ENCODE results near the gene DOCK10.

DNA sequence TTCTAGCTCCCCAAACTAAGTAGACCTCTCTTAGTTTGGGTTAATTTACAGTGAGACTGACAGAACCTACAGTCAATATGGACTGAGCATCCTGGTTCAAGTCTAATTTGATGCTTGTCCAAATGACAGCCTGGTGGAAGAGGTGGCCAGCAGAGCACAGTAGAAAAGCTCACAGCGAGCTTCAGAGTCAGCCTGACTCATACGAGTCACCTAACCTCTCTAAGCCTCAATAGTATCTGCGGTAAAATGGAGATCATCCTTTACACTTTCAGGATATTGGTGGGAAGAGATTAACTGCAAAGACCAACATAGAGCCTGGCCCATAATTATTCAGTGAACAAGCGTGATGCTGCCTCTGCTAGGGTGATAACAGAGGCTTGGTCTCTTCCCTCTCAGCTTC, 54.5 kb downstream of the DOCK10 start:
- TF ChIP-seq FOXM1 (IDR thresholded peaks at IDR 0.05; ENCODE audit: borderline replicate concordance, low read depth) (no peak), TEAD4 (IDR thresholded peaks at IDR 0.05) (no peak), EP300 (IDR thresholded peaks at IDR 0.05; ENCODE audit: borderline replicate concordance) (no peak), YY1 (IDR thresholded peaks at IDR 0.05; ENCODE audit: low read depth) (no peak), NFIC (IDR thresholded peaks at IDR 0.05) (no peak), TCF12 (IDR thresholded peaks at IDR 0.05; ENCODE audit: low read depth) (no peak), REST (IDR thresholded peaks at IDR 0.05; ENCODE audit: low read depth) (no peak), RAD21 (IDR thresholded peaks at IDR 0.05; ENCODE audit: low read depth) (no peak), CEBPB (IDR thresholded peaks at IDR 0.05) (no peak), TAF1 (IDR thresholded peaks at IDR 0.05; ENCODE audit: low read depth) (no peak), CREB1 (IDR thresholded peaks at IDR 0.05; ENCODE audit: low read depth) (no peak), USF1 (IDR thresholded peaks at IDR 0.05) (no peak), EGR1 (IDR thresholded peaks at IDR 0.05) (no peak)
- TF ChIP-seq, protein P1, sequence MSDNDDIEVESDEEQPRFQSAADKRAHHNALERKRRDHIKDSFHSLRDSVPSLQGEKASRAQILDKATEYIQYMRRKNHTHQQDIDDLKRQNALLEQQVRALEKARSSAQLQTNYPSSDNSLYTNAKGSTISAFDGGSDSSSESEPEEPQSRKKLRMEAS (IDR thresholded peaks at IDR 0.05), result no peak

Data from Ishikawa (cell line).